Thyroid gland (tissue), 4 donors: ENCODE results near the gene NR3C1.

Source experiments
- CTCF ChIP-seq, 6 experiments: fragments of 200-600 bp in 3 of 6; fragments of 450-650 bp in 3 of 6; sonication (generic) in 3 of 6; IDR thresholded peaks; one replicate each; pipeline ENCODE4 v1.5.1; 2016 to 2019; ENCODE audit warnings: antibody characterized with exemption in 6 of 6, mild to moderate bottlenecking in 2 of 6, inconsistent platforms in 1 of 6, moderate library complexity in 1 of 6
- POLR2A ChIP-seq, 2 donors: fragments of 450-650 bp; IDR thresholded peaks; one replicate each; pipeline ENCODE4 v1.6.1; 2017; ENCODE audit warnings: antibody characterized with exemption in 2 of 2, mild to moderate bottlenecking in 2 of 2, moderate library complexity in 1 of 2

DNA sequence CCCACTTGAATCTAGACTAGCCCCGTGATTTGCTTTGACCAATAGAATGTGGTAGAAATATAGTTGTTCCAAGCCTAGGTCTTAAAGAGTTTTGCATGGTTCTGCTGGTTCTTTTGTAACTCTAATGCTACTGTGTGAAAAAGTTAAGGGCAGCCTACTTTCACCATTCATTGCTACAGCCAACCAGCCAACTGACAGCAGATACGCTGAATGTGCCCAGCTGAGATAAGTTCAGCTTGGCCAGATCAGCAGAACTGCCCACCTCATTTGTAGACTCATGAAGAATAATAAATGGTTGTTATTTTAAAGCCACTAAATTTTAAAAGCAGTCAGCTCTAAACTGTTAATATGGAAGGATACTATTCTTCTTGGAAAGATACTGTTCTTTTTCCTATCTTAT is 23.9 kb downstream of the NR3C1 start:
- TF ChIP-seq CTCF (IDR thresholded peaks at IDR 0.05) (no peak), POLR2A (IDR thresholded peaks at IDR 0.05) (no peak)
